ENCODE data around the gene CAPN12.

DNA sequence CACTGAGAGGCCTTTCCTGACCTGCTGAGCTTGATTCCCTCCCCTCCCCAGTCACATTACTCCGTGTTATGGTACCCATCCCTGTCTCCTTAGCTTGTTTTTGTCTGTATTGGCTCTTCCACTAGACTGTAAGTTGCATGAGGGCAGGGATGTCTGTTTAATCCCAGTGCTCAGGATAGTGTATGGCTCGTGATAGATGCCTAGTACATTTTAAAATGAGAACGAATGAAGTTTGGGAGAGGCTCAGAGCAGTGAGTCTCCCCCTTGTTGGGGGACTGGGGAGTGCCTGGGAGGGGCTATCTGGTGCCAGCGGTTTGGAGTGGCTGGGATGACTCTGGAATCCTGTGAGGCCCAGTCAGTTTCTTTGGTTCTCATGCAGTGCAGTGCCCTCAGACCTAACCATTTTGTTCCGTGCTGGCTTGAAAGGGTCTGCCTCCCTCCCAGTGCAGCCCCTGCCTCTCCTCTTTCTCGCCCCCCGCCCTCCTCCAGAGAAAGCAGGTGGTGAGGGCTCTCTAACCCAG is 61.3 kb downstream of the CAPN12 start:
- TF ChIP-seq EZH2 (IDR thresholded peaks at IDR 0.05; ENCODE audit: insufficient read depth, poor library complexity, severe bottlenecking), result no peak
- no peak for TF ChIP-seq EZH2phosphoT487 (IDR thresholded peaks at IDR 0.05; ENCODE audit: insufficient read depth, low read depth)

All from GM23248 (cell line).